ENCODE results near the gene PACSIN2. TPM values are rescaled to one million over a fixed set of nuclear protein-coding genes. Genes with fewer than 3 reads are reported as not detected.

PACSIN2 gene
- total RNA-seq, 4 donors from 2014 or later = 73.1 to 171 (median 107) TPM

DNA sequence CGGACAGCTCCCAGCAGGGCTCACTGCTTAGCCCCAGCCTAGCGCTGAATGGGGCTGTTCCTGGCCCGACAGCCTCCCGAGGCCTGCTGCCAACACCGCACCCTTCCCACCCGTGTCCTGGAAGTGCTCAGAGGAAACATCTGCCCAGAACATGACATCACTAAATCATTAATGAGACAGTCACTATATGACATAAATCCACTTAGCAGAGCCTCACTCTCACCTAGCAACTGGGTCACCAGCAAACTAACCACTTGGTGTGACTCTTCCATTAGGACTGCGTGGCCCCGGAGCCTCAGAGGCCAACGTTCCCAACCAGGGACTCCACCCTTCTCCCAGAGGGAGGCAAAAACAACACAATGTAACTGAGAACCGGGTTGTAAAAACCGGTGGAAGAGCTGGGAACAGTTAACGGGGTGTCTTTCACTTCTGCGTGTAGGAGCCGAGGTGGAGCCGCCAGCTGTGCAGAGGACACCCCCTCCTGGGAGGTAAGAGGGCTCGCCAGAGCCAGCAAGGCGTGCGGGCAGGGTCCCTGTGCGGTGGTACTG is 21.4 kb upstream of the PACSIN2 start:
- H3K27ac ChIP-seq = peak overlapping the region in 3 of 4 donors; percentile 21 to 66 (median 54)
- TF ChIP-seq POLR2A (IDR thresholded peaks at IDR 0.05) = no peak
- no peak for TF ChIP-seq EP300 (IDR thresholded peaks at IDR 0.05)
- TF ChIP-seq POLR2AphosphoS5 (IDR thresholded peaks at IDR 0.05) = peak; percentile 60
- TF ChIP-seq, protein P1, sequence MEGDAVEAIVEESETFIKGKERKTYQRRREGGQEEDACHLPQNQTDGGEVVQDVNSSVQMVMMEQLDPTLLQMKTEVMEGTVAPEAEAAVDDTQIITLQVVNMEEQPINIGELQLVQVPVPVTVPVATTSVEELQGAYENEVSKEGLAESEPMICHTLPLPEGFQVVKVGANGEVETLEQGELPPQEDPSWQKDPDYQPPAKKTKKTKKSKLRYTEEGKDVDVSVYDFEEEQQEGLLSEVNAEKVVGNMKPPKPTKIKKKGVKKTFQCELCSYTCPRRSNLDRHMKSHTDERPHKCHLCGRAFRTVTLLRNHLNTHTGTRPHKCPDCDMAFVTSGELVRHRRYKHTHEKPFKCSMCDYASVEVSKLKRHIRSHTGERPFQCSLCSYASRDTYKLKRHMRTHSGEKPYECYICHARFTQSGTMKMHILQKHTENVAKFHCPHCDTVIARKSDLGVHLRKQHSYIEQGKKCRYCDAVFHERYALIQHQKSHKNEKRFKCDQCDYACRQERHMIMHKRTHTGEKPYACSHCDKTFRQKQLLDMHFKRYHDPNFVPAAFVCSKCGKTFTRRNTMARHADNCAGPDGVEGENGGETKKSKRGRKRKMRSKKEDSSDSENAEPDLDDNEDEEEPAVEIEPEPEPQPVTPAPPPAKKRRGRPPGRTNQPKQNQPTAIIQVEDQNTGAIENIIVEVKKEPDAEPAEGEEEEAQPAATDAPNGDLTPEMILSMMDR (IDR thresholded peaks at IDR 0.05) = no peak
- H3K27me3 ChIP-seq = no peaks in the 10 kb centered on the region
- WGBS, 2 donors (ENCODE audit: low coverage in 1 of 2) = 0 to 69% methylated on average over 1 to 2 of the region's 19 CpGs
- peak; percentile 90 for ATAC-seq
- no peak overlapping the region for H3K4me3 ChIP-seq
- H3K9me3 ChIP-seq = no peaks in the 10 kb centered on the region
- no peaks in the 10 kb centered on the region for H3K36me3 ChIP-seq
- peaks cover 0 to 24% (median 0%) of the 10 kb centered on the region in 3 donors for H3K4me1 ChIP-seq

DNA sequence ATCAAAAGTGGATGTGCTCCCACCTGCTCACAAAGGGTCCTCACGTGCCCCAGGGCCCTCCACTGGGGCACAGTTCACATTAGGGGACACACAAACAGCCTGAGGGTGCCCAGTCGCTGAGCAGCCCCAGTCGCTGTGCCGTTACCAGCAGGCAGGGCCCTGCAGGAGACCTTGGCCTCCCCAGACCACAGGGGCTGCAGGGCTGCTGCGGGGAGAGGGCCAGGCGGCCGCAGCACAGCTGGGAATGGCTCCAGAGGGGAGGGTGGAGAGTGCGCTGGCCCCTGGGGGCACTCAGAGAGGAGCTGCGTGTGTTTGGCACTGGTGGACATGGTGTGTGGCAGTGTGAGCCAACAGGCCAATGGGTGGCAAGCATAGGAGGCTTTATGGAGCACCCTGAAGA is 20.3 kb upstream of the PACSIN2 start:
- ATAC-seq = no peak
- 94% methylated on average over 3 of the region's 9 CpGs; no CpG with 5 or more reads in 1 of the 2 donors for WGBS, 2 donors (ENCODE audit: low coverage in 1 of 2)
- Histone ChIP-seq H3K4me3 (no peak overlapping the region), H3K4me1 (peaks cover 0 to 24% (median 0%) of the 10 kb centered on the region in 3 donors), H3K27me3 (no peaks in the 10 kb centered on the region), H3K27ac (no peak overlapping the region), H3K36me3 (no peaks in the 10 kb centered on the region), H3K9me3 (no peaks in the 10 kb centered on the region)
- TF ChIP-seq POLR2A (IDR thresholded peaks at IDR 0.05) = no peak
- TF ChIP-seq EP300 (IDR thresholded peaks at IDR 0.05) = no peak
- TF ChIP-seq POLR2AphosphoS5 (IDR thresholded peaks at IDR 0.05) = no peak
- TF ChIP-seq, protein P1 (IDR thresholded peaks at IDR 0.05) = no peak

DNA sequence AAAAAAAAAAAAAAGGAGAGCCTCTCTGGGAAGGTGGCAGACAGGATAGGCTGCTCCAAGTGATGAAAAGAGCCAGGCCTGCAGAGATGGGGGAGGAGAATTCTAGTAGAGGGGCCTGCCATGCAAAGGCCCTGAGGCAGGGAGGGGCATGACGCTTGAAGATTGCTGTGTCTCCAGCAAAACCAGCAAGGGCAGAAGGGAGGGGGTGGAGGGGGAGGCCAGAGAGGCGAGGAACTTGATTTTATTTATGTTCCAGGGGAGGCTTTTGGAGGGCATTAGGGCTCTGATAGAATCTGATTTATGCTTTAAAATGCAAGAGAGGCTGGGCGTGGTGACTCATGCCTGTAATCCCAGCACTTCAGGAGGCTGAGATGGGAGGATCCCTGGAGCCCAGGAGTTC is 16.7 kb upstream of the PACSIN2 start:
- no peak for ATAC-seq

DNA sequence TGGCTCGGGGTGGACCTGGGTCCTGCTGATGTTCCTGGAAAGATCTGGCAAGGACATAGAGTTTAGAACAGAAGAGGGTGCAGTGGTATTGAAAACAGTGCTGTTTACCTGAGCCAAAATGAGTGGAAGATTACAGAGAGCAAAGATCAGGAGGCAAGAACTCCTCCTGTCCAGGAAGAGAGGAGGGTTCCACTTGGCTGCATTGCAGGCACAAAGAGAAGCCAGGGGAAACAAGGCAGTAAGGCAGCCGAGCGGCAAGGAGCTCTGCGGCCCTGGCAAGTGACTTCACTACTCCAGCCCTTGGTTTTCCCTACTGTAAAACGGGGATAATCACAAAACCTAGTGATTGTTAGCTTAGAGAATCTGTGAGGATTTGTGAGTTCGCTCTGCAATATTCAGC is 3.7 kb upstream of the PACSIN2 start:
- peaks cover 0 to 12% (median 4%) of the 10 kb centered on the region in 3 donors for H3K4me1 ChIP-seq
- H3K4me3 ChIP-seq = no peak overlapping the region
- WGBS, 2 donors (ENCODE audit: low coverage in 1 of 2) = 77 to 81% methylated on average over 5 to 6 of the region's 6 CpGs
- no peaks in the 10 kb centered on the region for H3K27me3 ChIP-seq
- no peaks in the 10 kb centered on the region for H3K9me3 ChIP-seq
- H3K27ac ChIP-seq = no peak overlapping the region
- H3K36me3 ChIP-seq = no peaks in the 10 kb centered on the region
- no peak for TF ChIP-seq POLR2AphosphoS5 (IDR thresholded peaks at IDR 0.05)
- TF ChIP-seq, protein P1 (IDR thresholded peaks at IDR 0.05) = no peak
- TF ChIP-seq POLR2A (IDR thresholded peaks at IDR 0.05) = no peak
- no peak for TF ChIP-seq EP300 (IDR thresholded peaks at IDR 0.05)
- no peak for ATAC-seq

More for the DNA sequence above, 16.7 kb upstream of the PACSIN2 start:
- Histone ChIP-seq H3K4me3 (no peak overlapping the region), H3K36me3 (no peaks in the 10 kb centered on the region), H3K4me1 (peaks cover 0 to 23% (median 0%) of the 10 kb centered on the region in 3 donors), H3K9me3 (no peaks in the 10 kb centered on the region), H3K27me3 (no peaks in the 10 kb centered on the region), H3K27ac (no peak overlapping the region)
- TF ChIP-seq POLR2A (IDR thresholded peaks at IDR 0.05) (no peak), EP300 (IDR thresholded peaks at IDR 0.05) (no peak), POLR2AphosphoS5 (IDR thresholded peaks at IDR 0.05) (no peak)
- TF ChIP-seq, protein P1 (IDR thresholded peaks at IDR 0.05) = no peak
- WGBS, 2 donors (ENCODE audit: low coverage in 1 of 2) = 93 to 94% methylated on average over 2 to 3 of the region's 3 CpGs

Data from gastroesophageal sphincter (tissue), 4 donors.